ENCODE results near the gene RBM45. TPM values are rescaled to one million over a fixed set of nuclear protein-coding genes. Genes with fewer than 3 reads are reported as not detected.

The RBM45 gene, protein sequence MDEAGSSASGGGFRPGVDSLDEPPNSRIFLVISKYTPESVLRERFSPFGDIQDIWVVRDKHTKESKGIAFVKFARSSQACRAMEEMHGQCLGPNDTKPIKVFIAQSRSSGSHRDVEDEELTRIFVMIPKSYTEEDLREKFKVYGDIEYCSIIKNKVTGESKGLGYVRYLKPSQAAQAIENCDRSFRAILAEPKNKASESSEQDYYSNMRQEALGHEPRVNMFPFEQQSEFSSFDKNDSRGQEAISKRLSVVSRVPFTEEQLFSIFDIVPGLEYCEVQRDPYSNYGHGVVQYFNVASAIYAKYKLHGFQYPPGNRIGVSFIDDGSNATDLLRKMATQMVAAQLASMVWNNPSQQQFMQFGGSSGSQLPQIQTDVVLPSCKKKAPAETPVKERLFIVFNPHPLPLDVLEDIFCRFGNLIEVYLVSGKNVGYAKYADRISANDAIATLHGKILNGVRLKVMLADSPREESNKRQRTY
- total RNA-seq = 15.0 and 20.5 TPM in 2 replicates

DNA sequence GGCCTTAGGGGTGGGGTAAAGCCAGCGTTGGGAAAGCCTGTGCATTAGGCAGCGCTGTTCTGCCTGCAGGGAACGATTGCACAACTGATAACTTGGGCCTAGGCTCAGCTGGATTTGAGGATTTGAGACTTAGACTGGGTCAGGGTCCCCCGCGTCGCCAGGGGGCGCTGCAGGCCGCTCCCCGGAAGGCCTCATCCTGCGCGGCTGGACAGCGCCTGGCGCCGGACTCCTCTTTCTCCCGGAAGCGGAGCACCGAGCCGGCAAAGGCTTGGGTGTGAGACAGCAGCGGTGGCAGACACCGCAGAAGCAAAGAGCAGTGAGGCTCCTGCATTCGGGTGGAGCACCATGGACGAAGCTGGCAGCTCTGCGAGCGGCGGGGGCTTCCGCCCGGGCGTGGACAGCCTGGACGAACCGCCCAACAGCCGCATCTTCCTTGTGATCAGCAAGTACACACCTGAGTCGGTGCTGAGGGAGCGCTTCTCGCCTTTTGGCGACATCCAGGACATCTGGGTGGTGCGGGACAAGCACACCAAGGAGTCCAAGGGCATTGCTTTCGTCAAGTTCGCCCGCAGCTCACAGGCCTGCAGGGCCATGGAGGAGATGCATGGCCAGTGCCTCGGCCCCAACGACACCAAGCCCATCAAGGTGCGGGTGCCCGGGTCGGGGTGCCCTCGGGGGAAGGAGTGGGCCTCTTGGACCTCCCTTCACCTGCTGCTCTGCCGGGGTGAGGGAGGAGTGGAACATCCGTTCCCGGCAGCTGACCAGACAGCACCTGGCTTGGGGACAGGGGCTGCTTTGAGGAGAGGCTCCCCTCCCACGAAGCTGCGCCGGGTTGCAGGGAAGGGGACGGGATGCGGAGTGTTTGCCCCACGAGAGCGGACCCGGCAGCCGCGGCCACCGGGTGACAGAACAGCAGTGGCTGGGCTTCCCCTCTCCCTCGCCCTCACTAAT lies at the start of gene RBM45:
Gene RBM45 (plus strand): TSS at position 236 of the 951 bp plus-strand sequence. CDS start 110 bp downstream, at position 346.

DNA sequence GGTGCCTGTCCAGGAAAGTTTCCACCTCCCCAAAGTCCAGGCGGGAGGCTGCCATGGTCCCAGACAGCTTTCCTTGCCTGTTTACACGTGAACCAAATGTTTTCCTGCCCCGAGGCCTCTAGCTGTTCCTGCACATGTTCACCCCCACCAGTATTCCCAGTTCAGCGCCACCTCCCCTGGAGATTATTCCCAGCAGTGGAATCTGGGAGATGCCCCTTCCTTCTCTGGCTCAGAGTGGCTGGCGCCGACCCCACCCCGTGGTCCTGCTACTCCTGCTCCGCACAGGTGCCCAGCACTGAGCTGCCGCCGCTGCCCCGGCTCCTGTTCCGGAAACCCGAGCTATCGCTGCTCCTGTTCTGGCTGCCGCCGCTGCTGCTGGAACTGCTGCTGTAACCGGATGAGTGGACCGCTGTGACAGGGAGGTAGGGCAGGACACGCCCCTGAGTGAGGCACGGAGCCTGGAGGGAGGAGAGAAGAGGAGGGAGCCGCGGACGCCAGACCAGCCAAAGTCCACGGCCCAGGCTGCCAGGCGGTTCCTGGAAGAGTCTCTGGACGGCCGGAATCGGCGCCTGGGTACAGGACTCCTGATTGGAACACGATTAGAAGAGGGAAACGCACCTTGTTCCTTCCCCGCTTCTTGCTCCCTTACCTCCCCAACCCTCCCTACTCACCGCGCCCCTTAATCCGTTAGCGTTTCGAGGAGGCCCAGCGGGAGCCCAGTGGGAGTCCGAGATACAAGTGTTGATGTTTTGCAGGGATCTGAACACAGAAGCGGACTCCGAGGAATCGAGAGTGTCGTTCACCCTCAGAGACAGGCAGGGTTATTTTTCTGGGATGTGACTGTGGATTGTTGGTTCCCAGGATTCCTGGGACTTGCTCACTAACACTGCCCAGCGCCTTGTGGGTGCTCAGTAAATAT lies 39.6 kb upstream of the RBM45 start, which contains the start of gene PDE11A:
Gene PDE11A (minus strand): TSS at position 395 of the 919 bp plus-strand sequence. CDS start 340 bp downstream, at position 55.

Small RNA genes lying within 50 kb of the gene (small RNA-seq; reads per million reads assigned to genes)
- gene AC011998.1 (not detected), gene RNU5E-9P (not detected)

Other genes starting within 250 kb of the RBM45 start
- 0.13 and 0.22 TPM in 2 replicates for gene PDE11A, start 39.7 kb upstream of the RBM45 start, total RNA-seq
- gene OSBPL6, start 82.1 kb downstream of the RBM45 start, total RNA-seq = 3.7 and 5.4 TPM in 2 replicates

Data from articular chondrocyte of knee joint (primary cell).